Activated CD4-positive, alpha-beta T cell treated with anti-CD3 and anti-CD28 coated beads, Interleukin-2, amount 10 ng/mL, durations not matched to agents 7 days and 5 days (primary cell): ENCODE data around the gene CYP3A5. TPM values are rescaled to one million over a fixed set of nuclear protein-coding genes. Genes with fewer than 3 reads are reported as not detected.
"Not testable (repeated sequence)": the region's sequence is repeated elsewhere in the genome, so short reads cannot be mapped to it uniquely, and the experiment has no call there.

Experiments
- CTCF ChIA-PET: fragments of 350-600 bp; sonication (Branson Sonifier 250); formaldehyde crosslinking; loops from one replicate; lab custom pipeline; 2021; ENCODE audit warnings: antibody characterized with exemption; lab: Charles Lee
- POLR2A ChIA-PET: fragments of 350-600 bp; sonication (Branson Sonifier 250); formaldehyde crosslinking; loops from one replicate; lab custom pipeline; 2021; ENCODE audit warnings: antibody characterized with exemption; lab: Charles Lee
- DNase-seq: peaks from one replicate; pipeline ENCODE4 v3.0.0-alpha.2; 2020
- H3K27ac Mint-ChIP-seq: one replicate; pipeline ENCODE4 v1.8.0; 2021; ENCODE audit warnings: mild to moderate bottlenecking, moderate library complexity, mixed read lengths
- H3K27me3 Mint-ChIP-seq: one replicate; pipeline ENCODE4 v1.8.0; 2021; ENCODE audit warnings: mixed read lengths
- H3K36me3 Mint-ChIP-seq: one replicate; pipeline ENCODE4 v1.8.0; 2021; ENCODE audit warnings: low read depth, mixed read lengths
- H3K4me1 Mint-ChIP-seq: one replicate; pipeline ENCODE4 v1.8.0; 2021; ENCODE audit warnings: mixed read lengths
- H3K4me3 Mint-ChIP-seq: one replicate; pipeline ENCODE4 v1.8.0; 2021; ENCODE audit warnings: mild to moderate bottlenecking, moderate library complexity, mixed read lengths
- H3K9me3 Mint-ChIP-seq: one replicate; pipeline ENCODE4 v1.8.0; 2021; ENCODE audit warnings: mixed read lengths
- total RNA-seq, 2 experiments: library from RNA; stranded (reverse); gene quantifications; one replicate each; pipeline ENCODE4 v1.2.3, GENCODE V29; 2021

Gene CYP3A5
- not detected for total RNA-seq

- peaks cover 11% of the 10 kb centered on the region for H3K4me1 Mint-ChIP-seq
- H3K36me3 Mint-ChIP-seq: peaks cover 2% of the 10 kb centered on the region
- no peaks in the 10 kb centered on the region for H3K9me3 Mint-ChIP-seq
- no peak within 1 kb of the TSS for H3K27ac Mint-ChIP-seq
- H3K27me3 Mint-ChIP-seq: no peaks in the 10 kb centered on the region
- CTCF ChIA-PET: no interaction called here
- POLR2A ChIA-PET: no interaction called here
- no peak for DNase-seq
- no peak within 1 kb of the TSS for H3K4me3 Mint-ChIP-seq
These were observed at the start of gene CYP3A5 for GRCh38 chr7:99679400-99680191. CYP3A5 (minus strand) TSS chr7:99679996; CDS start chr7:99679896, 100 bp downstream.

GRCh38 chr7:99728615-99729014 is 48.8 kb upstream of the CYP3A5 start:
- POLR2A ChIA-PET: no interaction called here
- Mint-ChIP-seq H3K4me1 (no peaks in the 10 kb centered on the region), H3K36me3 (no peaks in the 10 kb centered on the region), H3K9me3 (no peaks in the 10 kb centered on the region), H3K4me3 (no peak overlapping the region), H3K27me3 (no peaks in the 10 kb centered on the region), H3K27ac (no peak overlapping the region)
- DNase-seq: no peak
- CTCF ChIA-PET: interaction anchor here (0.6 kb wide), 1 partner anchor 1249 kb away, joined by 3 read pairs; no protein-coding TSS in a partner anchor

GRCh38 chr7:99723201-99723600 is 43.4 kb upstream of the CYP3A5 start:
- DNase-seq, CTCF ChIA-PET, POLR2A ChIA-PET, H3K27ac Mint-ChIP-seq, H3K36me3 Mint-ChIP-seq, H3K9me3 Mint-ChIP-seq, H3K4me3 Mint-ChIP-seq, H3K4me1 Mint-ChIP-seq, H3K27me3 Mint-ChIP-seq: not testable (repeated sequence)

- Mint-ChIP-seq H3K36me3 (no peaks in the 10 kb centered on the region), H3K27ac (no peak overlapping the region), H3K27me3 (no peaks in the 10 kb centered on the region), H3K4me3 (no peak overlapping the region), H3K4me1 (peaks cover 5% of the 10 kb centered on the region), H3K9me3 (no peaks in the 10 kb centered on the region)
- ChIA-PET CTCF (no interaction called here), POLR2A (no interaction called here)
- no peak for DNase-seq
These were observed 41.2 kb upstream of the CYP3A5 start for GRCh38 chr7:99720800-99721595.

- no peaks in the 10 kb centered on the region for H3K27me3 Mint-ChIP-seq
- H3K36me3 Mint-ChIP-seq: no peaks in the 10 kb centered on the region
- ChIA-PET POLR2A (no interaction called here), CTCF (no interaction called here)
- no peak overlapping the region for H3K4me3 Mint-ChIP-seq
- peaks cover under 1% of the 10 kb centered on the region for H3K9me3 Mint-ChIP-seq
- H3K4me1 Mint-ChIP-seq: peaks cover 5% of the 10 kb centered on the region
- DNase-seq: no peak
- H3K27ac Mint-ChIP-seq: no peak overlapping the region
These were observed 40.4 kb upstream of the CYP3A5 start for GRCh38 chr7:99719996-99720769.

GRCh38 chr7:99713995-99714570 is 34.3 kb upstream of the CYP3A5 start:
- Mint-ChIP-seq H3K36me3 (no peaks in the 10 kb centered on the region), H3K9me3 (peaks cover 7% of the 10 kb centered on the region), H3K27ac (no peak overlapping the region), H3K4me3 (no peak overlapping the region), H3K27me3 (no peaks in the 10 kb centered on the region), H3K4me1 (no peaks in the 10 kb centered on the region)
- CTCF ChIA-PET: no interaction called here
- POLR2A ChIA-PET: no interaction called here
- DNase-seq: no peak

GRCh38 chr7:99709838-99710578 is 30.2 kb upstream of the CYP3A5 start:
- Mint-ChIP-seq H3K9me3 (peaks cover 5% of the 10 kb centered on the region), H3K4me1 (no peaks in the 10 kb centered on the region), H3K4me3 (no peak overlapping the region), H3K36me3 (no peaks in the 10 kb centered on the region), H3K27me3 (no peaks in the 10 kb centered on the region), H3K27ac (no peak overlapping the region)
- no peak for DNase-seq
- CTCF ChIA-PET: interaction anchor here (0.6 kb wide), 1 partner anchor 581 kb away, joined by 3 read pairs; no protein-coding TSS in a partner anchor
- POLR2A ChIA-PET: no interaction called here

GRCh38 chr7:99709260-99709659 is 29.5 kb upstream of the CYP3A5 start:
- peaks cover 1% of the 10 kb centered on the region for H3K9me3 Mint-ChIP-seq
- no peaks in the 10 kb centered on the region for H3K4me1 Mint-ChIP-seq
- H3K36me3 Mint-ChIP-seq: no peaks in the 10 kb centered on the region
- no peak for DNase-seq
- H3K27me3 Mint-ChIP-seq: no peaks in the 10 kb centered on the region
- H3K4me3 Mint-ChIP-seq: no peak overlapping the region
- ChIA-PET CTCF (no interaction called here), POLR2A (no interaction called here)
- H3K27ac Mint-ChIP-seq: no peak overlapping the region

GRCh38 chr7:99707096-99707495 is 27.3 kb upstream of the CYP3A5 start:
- no peak for DNase-seq
- POLR2A ChIA-PET: no interaction called here
- Mint-ChIP-seq H3K4me1 (no peaks in the 10 kb centered on the region), H3K27ac (no peak overlapping the region), H3K4me3 (no peak overlapping the region), H3K36me3 (no peaks in the 10 kb centered on the region), H3K27me3 (no peaks in the 10 kb centered on the region), H3K9me3 (no peaks in the 10 kb centered on the region)
- CTCF ChIA-PET: no interaction called here

- no peaks in the 10 kb centered on the region for H3K36me3 Mint-ChIP-seq
- no peak for DNase-seq
- ChIA-PET CTCF (no interaction called here), POLR2A (no interaction called here)
- no peaks in the 10 kb centered on the region for H3K27me3 Mint-ChIP-seq
- H3K4me1 Mint-ChIP-seq: no peaks in the 10 kb centered on the region
- H3K9me3 Mint-ChIP-seq: no peaks in the 10 kb centered on the region
- H3K27ac Mint-ChIP-seq: no peak overlapping the region
- H3K4me3 Mint-ChIP-seq: no peak overlapping the region
These were observed 20.1 kb upstream of the CYP3A5 start for GRCh38 chr7:99699946-99700345.

- POLR2A ChIA-PET, DNase-seq, H3K4me1 Mint-ChIP-seq, H3K27me3 Mint-ChIP-seq, CTCF ChIA-PET, H3K36me3 Mint-ChIP-seq, H3K27ac Mint-ChIP-seq, H3K4me3 Mint-ChIP-seq, H3K9me3 Mint-ChIP-seq: not testable (repeated sequence)
These were observed 19.3 kb upstream of the CYP3A5 start for GRCh38 chr7:99698867-99699730.
